ENCODE data around the gene M1AP. TPM values are rescaled to one million over a fixed set of nuclear protein-coding genes. Genes with fewer than 3 reads are reported as not detected.
"Not testable (repeated sequence)": the region's sequence is repeated elsewhere in the genome, so short reads cannot be mapped to it uniquely, and the experiment has no call there.

The M1AP gene
- total RNA-seq, 1 experiment from 2014 or later, result not detected

GRCh38 chr2:74658516-74658915 lies 10.4 kb upstream of the M1AP start:
- DNase-seq (ENCODE audit: low read depth), result no peak
- in situ Hi-C loops (cut with HindIII; ENCODE audit: low pct_unique_long_range_greater_than_20kb, low sequenced_read_pairs), result no loop called here

DNA sequence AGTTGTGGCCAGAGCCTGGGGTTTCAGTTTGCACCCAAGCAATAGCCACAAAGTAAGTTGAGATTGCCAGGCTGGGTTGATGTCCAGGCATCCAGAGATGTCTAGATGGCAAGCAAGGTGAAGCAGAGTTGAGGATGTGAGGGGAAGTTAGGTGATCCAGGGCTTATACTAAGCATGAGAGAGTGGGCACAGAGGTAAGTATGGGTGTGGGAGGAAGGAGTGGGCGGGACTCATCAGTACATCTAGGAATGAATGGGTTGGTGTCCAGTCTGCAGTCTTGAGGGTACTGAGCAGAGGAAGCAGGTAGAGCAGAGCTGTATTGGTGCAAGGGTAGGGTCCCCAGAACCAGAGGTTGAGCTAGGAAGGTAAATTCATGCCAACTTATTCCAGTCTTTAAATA lies 7.4 kb upstream of the M1AP start:
- in situ Hi-C loops (cut with HindIII; ENCODE audit: low pct_unique_long_range_greater_than_20kb, low sequenced_read_pairs), result no loop called here
- no peak for DNase-seq (ENCODE audit: low read depth)

- in situ Hi-C loops (cut with HindIII; ENCODE audit: low pct_unique_long_range_greater_than_20kb, low sequenced_read_pairs), result no loop called here
- DNase-seq (ENCODE audit: low read depth), result peak; percentile 99
Observed at GRCh38 chr2:74653985-74654882, 6.1 kb upstream of the M1AP start, which contains the start of gene SEMA4F. Gene SEMA4F (plus strand): TSS chr2:74654247. CDS start chr2:74654377, 130 bp downstream.

DNA sequence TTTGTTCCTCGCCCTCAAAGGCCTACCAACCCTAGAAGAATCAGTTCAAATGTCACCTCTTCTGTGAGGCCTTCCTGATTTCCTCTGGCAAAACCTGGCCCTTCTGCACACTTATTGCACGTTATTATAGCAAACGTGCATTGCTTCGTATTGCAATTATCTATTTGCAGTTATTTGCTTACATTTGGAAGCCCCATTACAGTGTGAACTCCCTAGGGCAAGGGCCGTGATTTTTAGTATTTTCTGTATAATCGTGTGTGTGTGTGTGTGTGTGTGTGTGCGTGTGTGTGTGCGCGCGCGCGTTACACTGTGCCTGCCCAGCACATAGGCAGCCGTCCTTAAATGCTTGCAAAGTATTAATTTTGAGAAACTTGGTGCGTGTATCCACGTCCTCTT lies 5.5 kb upstream of the M1AP start:
- no peak for DNase-seq (ENCODE audit: low read depth)
- in situ Hi-C loops (cut with HindIII; ENCODE audit: low pct_unique_long_range_greater_than_20kb, low sequenced_read_pairs), result no loop called here

- DNase-seq (ENCODE audit: low read depth), result no peak
- in situ Hi-C loops (cut with HindIII; ENCODE audit: low pct_unique_long_range_greater_than_20kb, low sequenced_read_pairs), result no loop called here
Observed at GRCh38 chr2:74646834-74647482, 1.2 kb downstream of the M1AP start.

- DNase-seq (ENCODE audit: low read depth), result no peak
- in situ Hi-C loops (cut with HindIII; ENCODE audit: low pct_unique_long_range_greater_than_20kb, low sequenced_read_pairs), result no loop called here
Observed at GRCh38 chr2:74646201-74646600, 1.9 kb downstream of the M1AP start.

- DNase-seq (ENCODE audit: low read depth), result no peak
- in situ Hi-C loops (cut with HindIII; ENCODE audit: low pct_unique_long_range_greater_than_20kb, low sequenced_read_pairs), result no loop called here
Observed at GRCh38 chr2:74645344-74645743, 2.8 kb downstream of the M1AP start.

DNA sequence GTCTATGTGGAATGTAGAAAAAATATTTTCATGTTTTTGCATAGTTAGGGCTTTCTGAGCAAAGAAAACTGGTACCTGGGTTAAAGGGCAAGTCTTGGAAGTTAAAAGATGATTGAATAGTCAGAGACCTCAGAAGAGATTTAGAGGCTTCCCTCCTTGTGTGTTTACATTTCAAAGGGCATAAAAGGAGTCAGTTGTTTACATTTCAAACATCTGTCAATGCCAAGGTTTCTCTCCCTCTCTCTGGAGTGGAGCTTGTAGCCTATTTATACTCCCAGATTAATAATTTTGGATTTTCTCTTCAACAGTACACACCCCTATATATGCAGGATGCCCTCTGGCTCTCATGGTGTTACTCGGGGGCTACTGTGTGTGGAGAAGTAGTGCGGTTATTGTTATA lies 8.6 kb downstream of the M1AP start:
- in situ Hi-C loops (cut with HindIII; ENCODE audit: low pct_unique_long_range_greater_than_20kb, low sequenced_read_pairs), result no loop called here
- DNase-seq (ENCODE audit: low read depth), result no peak

DNA sequence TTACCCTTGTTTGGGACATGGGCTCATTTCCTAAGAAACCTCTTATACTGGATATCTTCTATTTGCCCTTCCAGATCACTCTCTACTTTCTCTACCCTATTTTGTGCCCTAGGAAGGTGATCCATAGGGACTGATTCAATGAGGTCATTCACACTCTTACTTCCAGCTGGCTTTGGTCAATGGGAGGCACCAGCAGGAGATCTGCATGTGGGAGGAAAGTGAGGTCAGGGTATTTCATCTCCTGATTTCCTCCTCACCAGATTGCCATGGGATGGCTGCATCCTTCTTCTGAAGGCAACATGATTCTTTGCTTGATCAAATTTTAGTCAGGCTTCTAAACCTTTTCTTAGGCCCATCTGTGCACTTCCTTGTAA lies 15.2 kb downstream of the M1AP start:
- in situ Hi-C loops (cut with HindIII; ENCODE audit: low pct_unique_long_range_greater_than_20kb, low sequenced_read_pairs), result no loop called here
- DNase-seq (ENCODE audit: low read depth), result no peak

GRCh38 chr2:74632209-74632938 lies 15.8 kb downstream of the M1AP start:
- peak; percentile 36 for DNase-seq (ENCODE audit: low read depth)
- in situ Hi-C loops (cut with HindIII; ENCODE audit: low pct_unique_long_range_greater_than_20kb, low sequenced_read_pairs), result no loop called here

DNA sequence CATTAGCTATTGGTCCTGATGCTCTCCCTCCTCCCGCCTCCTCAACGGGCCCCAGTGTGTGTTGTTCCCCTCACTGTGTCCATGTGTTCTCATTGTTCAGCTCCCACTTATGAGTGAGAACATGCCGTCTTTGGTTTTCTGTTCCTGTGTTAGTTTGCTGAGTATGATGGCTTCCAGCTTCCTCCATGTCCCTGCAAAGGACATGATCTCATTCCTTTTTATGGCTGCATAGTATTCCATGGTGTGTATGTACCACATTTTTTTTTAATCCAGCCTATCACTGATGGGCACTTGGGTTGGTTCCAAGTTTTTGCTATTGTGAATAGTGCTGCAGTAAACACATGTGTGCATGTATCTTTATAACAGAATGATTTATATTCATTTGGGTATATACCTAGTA lies 17.7 kb downstream of the M1AP start:
- DNase-seq (ENCODE audit: low read depth); in situ Hi-C loops (cut with HindIII; ENCODE audit: low pct_unique_long_range_greater_than_20kb, low sequenced_read_pairs): not testable (repeated sequence)

- DNase-seq (ENCODE audit: low read depth), result no peak
- in situ Hi-C loops (cut with HindIII; ENCODE audit: low pct_unique_long_range_greater_than_20kb, low sequenced_read_pairs), result no loop called here
Observed at GRCh38 chr2:74628538-74629105, 19.5 kb downstream of the M1AP start.

- no peak for DNase-seq (ENCODE audit: low read depth)
- in situ Hi-C loops (cut with HindIII; ENCODE audit: low pct_unique_long_range_greater_than_20kb, low sequenced_read_pairs), result no loop called here
Observed at GRCh38 chr2:74625658-74626425, 22.3 kb downstream of the M1AP start.

- DNase-seq (ENCODE audit: low read depth), result no peak
- in situ Hi-C loops (cut with HindIII; ENCODE audit: low pct_unique_long_range_greater_than_20kb, low sequenced_read_pairs), result no loop called here
Observed at GRCh38 chr2:74620671-74621070, 27.5 kb downstream of the M1AP start.

DNA sequence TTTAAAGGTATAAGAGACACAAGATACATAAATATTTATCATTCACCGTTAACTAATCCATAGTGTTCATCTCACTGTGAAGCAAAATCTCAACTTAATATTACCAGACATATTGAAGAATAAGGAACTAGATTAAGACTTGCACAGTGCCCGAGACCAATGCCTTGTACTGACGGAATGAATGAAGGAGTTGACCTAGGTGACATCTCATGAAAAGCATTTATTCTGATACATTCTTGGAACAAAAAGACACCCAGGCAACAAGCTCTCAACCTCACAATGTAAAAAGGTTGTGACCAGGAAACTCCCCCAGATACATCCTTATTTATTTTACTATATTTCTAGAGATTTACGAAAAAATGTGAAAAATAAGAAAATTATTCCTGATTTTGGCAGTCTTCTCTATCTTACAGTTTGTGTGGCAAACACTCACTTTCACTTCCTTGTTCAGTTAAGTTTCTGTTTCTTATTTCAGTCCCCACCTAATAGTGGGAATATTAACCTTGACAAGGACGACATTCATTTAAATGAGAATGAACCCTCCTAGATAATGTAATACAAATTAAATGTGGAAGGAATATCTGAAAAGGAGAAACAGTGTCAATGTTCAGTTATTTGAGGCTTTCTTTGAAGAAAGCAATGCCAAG lies 28.4 kb downstream of the M1AP start:
- in situ Hi-C loops (cut with HindIII; ENCODE audit: low pct_unique_long_range_greater_than_20kb, low sequenced_read_pairs), result no loop called here
- DNase-seq (ENCODE audit: low read depth), result no peak

DNA sequence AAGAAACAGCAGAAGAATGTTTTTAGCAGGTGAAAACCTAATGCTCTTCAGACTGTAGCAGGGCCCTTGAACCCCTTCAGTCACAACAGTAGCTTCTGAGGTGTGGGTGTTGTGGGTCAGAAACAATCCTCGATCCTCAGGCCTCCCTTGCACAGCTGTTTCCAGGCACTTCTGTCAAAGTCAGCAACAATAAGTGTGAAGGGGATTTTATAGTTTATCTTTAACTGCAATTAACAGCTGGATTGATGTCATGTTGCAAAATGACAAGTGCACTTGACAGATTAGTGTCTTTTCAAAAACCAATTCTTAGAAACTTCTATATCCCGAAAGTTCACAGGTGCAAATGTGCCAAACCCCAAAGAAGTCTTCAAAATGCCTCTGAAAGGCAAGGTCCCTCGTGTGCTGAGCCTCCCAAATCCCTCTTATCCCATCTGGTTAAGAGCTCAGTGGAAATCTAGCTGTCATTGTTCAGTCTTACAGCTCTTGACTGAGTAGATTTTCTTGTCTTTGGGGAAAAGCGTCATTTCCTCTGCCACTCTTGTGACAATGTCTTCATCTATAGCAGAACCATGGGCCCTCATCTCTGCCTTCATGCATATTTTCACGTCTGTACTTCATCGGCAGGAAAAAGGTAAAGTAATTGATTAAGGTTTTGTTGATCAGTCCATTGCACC lies 29.6 kb downstream of the M1AP start:
- no peak for DNase-seq (ENCODE audit: low read depth)
- in situ Hi-C loops (cut with HindIII; ENCODE audit: low pct_unique_long_range_greater_than_20kb, low sequenced_read_pairs), result no loop called here

- in situ Hi-C loops (cut with HindIII; ENCODE audit: low pct_unique_long_range_greater_than_20kb, low sequenced_read_pairs), result no loop called here
- DNase-seq (ENCODE audit: low read depth), result no peak
Observed at GRCh38 chr2:74617122-74617521, 31.0 kb downstream of the M1AP start.
